Esophagus squamous epithelium (tissue), 5 donors: ENCODE measurements around the gene TRNP1. TPM values are rescaled to one million over a fixed set of nuclear protein-coding genes. Genes with fewer than 3 reads are reported as not detected.
A peak's percentile ranks its signal among the peaks of the same experiment; 100 is the strongest.

Source experiments
- DNase-seq: peaks from one replicate; lab custom pipeline; 2025; lab: John Stamatoyannopoulos, UW
- H3K27ac ChIP-seq, 4 donors: fragments of 200-600 bp; sonication (generic); one replicate each; pipeline ENCODE4 v1.5.1; 2016 to 2019; ENCODE audit warnings: mild to moderate bottlenecking in 1 of 4
- H3K27me3 ChIP-seq, 4 donors: fragments of 200-600 bp; sonication (generic); 1 replicate in 3 of 4; 2 replicates in 1 of 4; pipeline versions ENCODE4 v1.5.1 to v1.6.0; 2017 to 2021; ENCODE audit warnings: antibody characterized with exemption in 1 of 4
- H3K36me3 ChIP-seq, 3 donors: fragments of 200-600 bp; sonication (generic); one replicate each; pipeline ENCODE4 v1.5.1; 2016 to 2019
- H3K4me1 ChIP-seq, 3 donors: fragments of 200-600 bp; sonication (generic); one replicate each; pipeline ENCODE4 v1.5.1; 2017 to 2019
- H3K4me3 ChIP-seq, 4 donors: fragments of 200-600 bp; sonication (generic); 1 replicate in 3 of 4; 2 replicates in 1 of 4; pipeline ENCODE4 v1.5.1; 2016 to 2019; ENCODE audit warnings: mild to moderate bottlenecking in 2 of 4, moderate library complexity in 1 of 4
- H3K9me3 ChIP-seq, 3 donors: fragments of 200-600 bp; sonication (generic); one replicate each; pipeline ENCODE4 v1.5.1; 2016 to 2019
- CTCF ChIP-seq, 6 experiments: fragments of 450-650 bp in 4 of 6; fragments of 200-600 bp in 2 of 6; sonication (generic) in 2 of 6; IDR thresholded peaks; one replicate each; pipeline ENCODE4 v1.5.1; 2016 to 2019; ENCODE audit warnings: antibody characterized with exemption in 6 of 6, mild to moderate bottlenecking in 4 of 6, moderate library complexity in 4 of 6
- POLR2A ChIP-seq, 4 donors: fragments of 450-650 bp; IDR thresholded peaks; one replicate each; pipeline ENCODE4 v1.6.1; 2017; ENCODE audit warnings: antibody characterized with exemption in 4 of 4, mild to moderate bottlenecking in 4 of 4, moderate library complexity in 3 of 4
- WGBS, 2 donors: methylation state at CpG; one replicate each; pipeline ENCODE4 v1.1.5; 2018; 5-methylcytosine and 5-hydroxymethylcytosine counted together
- intact Hi-C: fragments of 100-400 bp; cut with DNase I; formaldehyde crosslinking; loops from one replicate; pipeline ENCODE4 v1.15.0; 2022
- total RNA-seq, 4 donors: library from RNA; depleted of rRNA; stranded (reverse); fragments of >200 nt; gene quantifications; one replicate each; pipeline ENCODE4 v1.1.0, GENCODE V29; 2016
- donor health status: DM: yes; HTN: yes; CAD: no.

Gene TRNP1
- total RNA-seq, 4 donors from 2014 or later, result 26.9 to 208 (median 64.5) TPM

GRCh38 chr1:27009601-27010197 is 16.2 kb downstream of the TRNP1 start:
- 0 to 40% methylated on average over 1 of the region's 6 CpGs for whole genome bisulfite sequencing, 2 donors
- H3K9me3 ChIP-seq, result no peaks in the 10 kb centered on the region
- H3K27me3 ChIP-seq, result peaks cover 0 to 5% (median 0%) of the 10 kb centered on the region in 4 donors
- H3K4me3 ChIP-seq, result peak overlapping the region; percentile 58 to 87 (median 71)
- peaks cover 37 to 86% (median 49%) of the 10 kb centered on the region in 3 donors for H3K4me1 ChIP-seq
- peak overlapping the region; percentile 92 to 98 (median 95) for H3K27ac ChIP-seq
- TF ChIP-seq CTCF (IDR thresholded peaks at IDR 0.05), result peak in 4 of 6 experiments; percentile 15 to 41 (median 32)
- peak in 3 of 4 donors; percentile 7 to 48 (median 44) for TF ChIP-seq POLR2A (IDR thresholded peaks at IDR 0.05)
- peaks cover 11 to 23% (median 16%) of the 10 kb centered on the region in 3 donors for H3K36me3 ChIP-seq
- no peak for DNase-seq
- intact Hi-C loops, result no loop called here

GRCh38 chr1:27010226-27010994 is 16.9 kb downstream of the TRNP1 start:
- DNase-seq, result no peak
- Histone ChIP-seq H3K36me3 (peaks cover 7 to 16% (median 9%) of the 10 kb centered on the region in 3 donors), H3K27ac (peak overlapping the region; percentile 92 to 98 (median 95)), H3K4me3 (peak overlapping the region; percentile 58 to 87 (median 71)), H3K27me3 (peaks cover 0 to 5% (median 0%) of the 10 kb centered on the region in 4 donors), H3K4me1 (peaks cover 31 to 79% (median 42%) of the 10 kb centered on the region in 3 donors), H3K9me3 (no peaks in the 10 kb centered on the region)
- intact Hi-C loops, result no loop called here
- WGBS, 2 donors, result 36 to 67% methylated on average over 3 to 4 of the region's 5 CpGs
- TF ChIP-seq CTCF (IDR thresholded peaks at IDR 0.05), result no peak
- TF ChIP-seq POLR2A (IDR thresholded peaks at IDR 0.05), result no peak

- H3K27ac ChIP-seq, result peak overlapping the region; percentile 92 to 98 (median 95)
- H3K4me1 ChIP-seq, result peaks cover 31 to 71% (median 34%) of the 10 kb centered on the region in 3 donors
- TF ChIP-seq CTCF (IDR thresholded peaks at IDR 0.05) (no peak), POLR2A (IDR thresholded peaks at IDR 0.05) (peak in 2 of 4 donors; percentile 10 to 28)
- DNase-seq, result no peak
- no peaks in the 10 kb centered on the region for H3K9me3 ChIP-seq
- peaks cover under 1 to 7% (median 1%) of the 10 kb centered on the region in 3 donors for H3K36me3 ChIP-seq
- intact Hi-C loops, result no loop called here
- H3K4me3 ChIP-seq, result peak overlapping the region; percentile 58 to 87 (median 71)
- WGBS, 2 donors, result 48 to 58% methylated on average over 6 of the region's 15 CpGs
- H3K27me3 ChIP-seq, result peaks cover 0 to 5% (median 0%) of the 10 kb centered on the region in 4 donors
These were observed 17.7 kb downstream of the TRNP1 start for GRCh38 chr1:27011058-27011764.

- Histone ChIP-seq H3K27me3 (peaks cover 0 to 5% (median 0%) of the 10 kb centered on the region in 4 donors), H3K4me1 (peaks cover 31 to 62% (median 31%) of the 10 kb centered on the region in 3 donors), H3K36me3 (no peaks in the 10 kb centered on the region), H3K4me3 (peak overlapping the region; percentile 58 to 87 (median 71)), H3K9me3 (no peaks in the 10 kb centered on the region), H3K27ac (peak overlapping the region; percentile 92 to 98 (median 95))
- intact Hi-C loops, result no loop called here
- WGBS, 2 donors, result 24 to 36% methylated on average over 3 to 4 of the region's 24 CpGs
- no peak for DNase-seq
- no peak for TF ChIP-seq POLR2A (IDR thresholded peaks at IDR 0.05)
- no peak for TF ChIP-seq CTCF (IDR thresholded peaks at IDR 0.05)
These were observed 18.6 kb downstream of the TRNP1 start for GRCh38 chr1:27011976-27012563.
